Measurements from ENCODE around the gene ARL4D. TPM values are rescaled to one million over a fixed set of nuclear protein-coding genes. Genes with fewer than 3 reads are reported as not detected.
"Not testable (repeated sequence)": the region's sequence is repeated elsewhere in the genome, so short reads cannot be mapped to it uniquely, and the experiment has no call there.

ARL4D gene, protein sequence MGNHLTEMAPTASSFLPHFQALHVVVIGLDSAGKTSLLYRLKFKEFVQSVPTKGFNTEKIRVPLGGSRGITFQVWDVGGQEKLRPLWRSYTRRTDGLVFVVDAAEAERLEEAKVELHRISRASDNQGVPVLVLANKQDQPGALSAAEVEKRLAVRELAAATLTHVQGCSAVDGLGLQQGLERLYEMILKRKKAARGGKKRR
- polyA plus RNA-seq (ENCODE audit: insufficient read length in 3 of 3), result 10 to 100 TPM in 1 of 3 donors, 1 to 10 TPM in 2; 8.4 to 10.7 (median 9.7) TPM
- long read RNA-seq, donor 1, transcript ARL4D-201 (2 exons, 1,612 nt), result major isoform, 12 of 12 reads
- long read RNA-seq, donor 1, partial matches to known transcripts, result 0 of 12 reads
- long read RNA-seq, donor 1, other reads (novel, unspliced or antisense), result 0 of 12 reads
- long read RNA-seq, donor 2, transcript ARL4D-201 (2 exons, 1,612 nt), result major isoform, 9 of 9 reads
- long read RNA-seq, donor 2, partial matches to known transcripts, result 0 of 9 reads
- long read RNA-seq, donor 2, other reads (novel, unspliced or antisense), result 0 of 9 reads
- long read RNA-seq, donor 3, partial matches to known transcripts, result 0 of 3 reads
- long read RNA-seq, donor 3, other reads (novel, unspliced or antisense), result 0 of 3 reads
- long read RNA-seq, donor 4, transcript ARL4D-201 (2 exons, 1,612 nt), result major isoform, 5 of 16 reads
- long read RNA-seq, donor 4, partial matches to known transcripts, result 11 of 16 reads
- long read RNA-seq, donor 4, other reads (novel, unspliced or antisense), result 0 of 16 reads
- long read RNA-seq, donor 5, partial matches to known transcripts, result 0 of 4 reads
- long read RNA-seq, donor 5, other reads (novel, unspliced or antisense), result 0 of 4 reads
- long read RNA-seq, donor 6, partial matches to known transcripts, result 0 of 3 reads
- long read RNA-seq, donor 6, other reads (novel, unspliced or antisense), result 0 of 3 reads
- long read RNA-seq, donor 7, transcript ARL4D-201 (2 exons, 1,612 nt), result major isoform, 14 of 14 reads
- long read RNA-seq, donor 7, partial matches to known transcripts, result 0 of 14 reads
- long read RNA-seq, donor 7, other reads (novel, unspliced or antisense), result 0 of 14 reads
- long read RNA-seq, donor 8, transcript ARL4D-201 (2 exons, 1,612 nt), result major isoform, 15 of 39 reads
- long read RNA-seq, donor 8, partial matches to known transcripts, result 24 of 39 reads
- long read RNA-seq, donor 8, other reads (novel, unspliced or antisense), result 0 of 39 reads
- long read RNA-seq, donor 9, transcript ARL4D-201 (2 exons, 1,612 nt), result major isoform, 5 of 5 reads
- long read RNA-seq, donor 9, partial matches to known transcripts, result 0 of 5 reads
- long read RNA-seq, donor 9, other reads (novel, unspliced or antisense), result 0 of 5 reads
- long read RNA-seq, donor 10, transcript ARL4D-201 (2 exons, 1,612 nt), result major isoform, 5 of 5 reads
- long read RNA-seq, donor 10, partial matches to known transcripts, result 0 of 5 reads
- long read RNA-seq, donor 10, other reads (novel, unspliced or antisense), result 0 of 5 reads
- long read RNA-seq, donor 11, partial matches to known transcripts, result 0 of 3 reads
- long read RNA-seq, donor 11, other reads (novel, unspliced or antisense), result 0 of 3 reads
- long read RNA-seq, donor 12, transcript ARL4D-201 (2 exons, 1,612 nt), result major isoform, 6 of 6 reads
- long read RNA-seq, donor 12, partial matches to known transcripts, result 0 of 6 reads
- long read RNA-seq, donor 12, other reads (novel, unspliced or antisense), result 0 of 6 reads
- long read RNA-seq, donor 13, partial matches to known transcripts, result 0 of 3 reads
- long read RNA-seq, donor 13, other reads (novel, unspliced or antisense), result 0 of 3 reads
- long read RNA-seq, donor 14, result 0 reads
- long read RNA-seq, donor 15, result 0 reads
- long read RNA-seq, donor 16, transcript ARL4D-201 (2 exons, 1,612 nt), result major isoform, 11 of 11 reads
- long read RNA-seq, donor 16, partial matches to known transcripts, result 0 of 11 reads
- long read RNA-seq, donor 16, other reads (novel, unspliced or antisense), result 0 of 11 reads

DNA sequence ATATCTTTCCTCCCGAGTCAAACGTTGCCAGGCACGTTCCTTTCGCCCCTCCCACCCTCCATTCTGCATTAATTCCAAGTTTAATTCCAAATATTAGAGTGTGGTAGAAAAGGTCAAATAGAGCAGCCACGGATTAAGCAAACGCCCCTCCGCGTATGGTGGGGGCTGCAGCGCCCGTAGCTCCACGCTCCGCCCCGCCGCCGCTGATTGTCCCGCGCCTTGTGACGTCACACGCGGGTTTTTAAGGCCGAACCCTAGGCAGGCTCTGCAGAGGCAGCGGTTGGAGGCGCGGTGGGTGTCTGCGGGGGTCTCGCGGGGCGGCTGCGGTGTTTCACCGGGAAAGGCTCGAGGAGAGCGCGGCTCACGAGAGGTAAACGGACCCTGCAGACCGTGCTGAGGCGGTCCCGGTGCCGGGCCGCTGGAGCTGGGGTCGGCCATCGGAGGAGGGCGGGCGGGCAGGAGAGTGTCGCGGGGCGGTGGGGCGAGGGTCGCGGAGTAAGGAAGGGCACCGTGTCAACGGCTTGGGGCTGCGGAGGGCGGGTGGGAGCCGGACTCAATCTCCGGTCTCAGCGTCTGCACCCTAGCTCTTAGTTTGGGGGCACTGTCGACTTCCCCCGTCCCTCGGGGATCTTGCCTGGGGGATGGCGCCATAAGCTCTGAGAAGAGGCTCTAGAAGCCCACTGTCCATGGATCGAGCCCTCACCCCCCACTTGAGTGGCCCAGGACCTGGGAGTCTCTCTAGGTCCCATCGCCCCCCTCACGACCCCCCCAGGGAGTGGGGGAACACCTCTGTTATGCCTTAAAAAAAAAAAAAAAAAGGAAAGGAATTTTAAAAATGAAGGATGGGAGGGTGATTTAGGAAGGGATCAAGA lies at the start of gene ARL4D:
TSS of gene ARL4D (plus strand) at position 270 of the 872 bp plus-strand sequence. CDS start 740 bp downstream, outside the sequence.
- DNase-seq, result peak; percentile 86

DNA sequence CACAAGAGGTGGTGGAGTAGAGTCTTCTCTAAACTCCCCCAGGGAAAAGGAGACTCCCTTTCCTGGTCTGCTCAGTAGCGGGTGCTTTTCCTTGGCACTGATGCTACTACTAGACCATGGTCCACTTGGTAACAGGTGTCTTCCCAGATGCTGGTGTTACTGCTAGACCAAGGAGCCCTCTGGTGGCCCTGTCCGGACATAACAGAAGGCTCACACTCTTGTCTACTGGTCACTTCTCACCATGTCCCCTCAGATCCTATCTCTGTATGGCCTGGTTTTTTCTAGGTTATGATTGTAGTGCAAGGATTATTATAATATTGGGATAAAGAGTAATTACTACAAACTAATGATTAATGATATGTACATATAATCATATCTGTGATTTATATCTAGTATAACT lies 49.7 kb upstream of the ARL4D start:
- DNase-seq, result no peak

DNA sequence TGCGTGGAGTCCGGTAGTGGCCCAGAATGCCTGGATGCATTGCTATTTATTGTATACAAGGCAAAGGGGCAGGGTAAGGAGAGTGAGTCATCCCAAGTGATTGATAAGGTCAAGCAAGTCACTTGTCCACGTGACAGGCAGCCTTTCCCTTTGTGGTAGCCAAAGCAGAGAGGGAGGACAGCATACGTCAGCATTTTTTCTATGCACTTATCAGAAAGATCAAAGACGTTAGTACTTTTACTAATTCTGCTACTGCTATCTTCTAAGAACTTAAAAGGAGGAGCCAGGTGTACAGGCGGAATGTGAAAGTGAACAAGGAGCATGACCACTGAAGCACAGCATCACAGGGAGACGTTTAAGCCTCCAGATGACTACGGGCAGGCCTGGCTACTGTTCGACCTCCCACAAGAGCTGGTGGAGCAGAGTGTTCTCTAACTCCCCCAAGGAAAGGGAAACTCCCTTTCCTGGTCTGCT lies 47.9 kb upstream of the ARL4D start:
- DNase-seq, result no peak

DNA sequence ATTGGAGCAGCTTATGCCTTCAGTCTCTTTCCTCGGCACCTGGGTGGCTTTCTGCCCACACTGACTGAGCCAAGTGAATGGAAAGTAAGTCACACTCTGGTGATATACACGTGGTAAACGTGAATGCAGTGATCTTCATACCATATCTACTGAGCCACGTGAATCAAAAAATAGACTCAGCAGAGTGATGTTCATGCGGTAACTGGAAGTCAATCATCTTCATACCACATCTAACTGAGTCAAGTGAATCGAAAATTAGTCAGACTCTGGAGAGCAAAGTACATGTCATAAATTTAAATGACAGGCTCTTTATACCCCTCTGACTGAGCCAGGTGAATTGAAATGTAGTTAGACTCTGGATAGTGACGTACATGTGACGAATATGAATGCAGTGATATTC lies 47.1 kb upstream of the ARL4D start:
- no peak for DNase-seq

DNA sequence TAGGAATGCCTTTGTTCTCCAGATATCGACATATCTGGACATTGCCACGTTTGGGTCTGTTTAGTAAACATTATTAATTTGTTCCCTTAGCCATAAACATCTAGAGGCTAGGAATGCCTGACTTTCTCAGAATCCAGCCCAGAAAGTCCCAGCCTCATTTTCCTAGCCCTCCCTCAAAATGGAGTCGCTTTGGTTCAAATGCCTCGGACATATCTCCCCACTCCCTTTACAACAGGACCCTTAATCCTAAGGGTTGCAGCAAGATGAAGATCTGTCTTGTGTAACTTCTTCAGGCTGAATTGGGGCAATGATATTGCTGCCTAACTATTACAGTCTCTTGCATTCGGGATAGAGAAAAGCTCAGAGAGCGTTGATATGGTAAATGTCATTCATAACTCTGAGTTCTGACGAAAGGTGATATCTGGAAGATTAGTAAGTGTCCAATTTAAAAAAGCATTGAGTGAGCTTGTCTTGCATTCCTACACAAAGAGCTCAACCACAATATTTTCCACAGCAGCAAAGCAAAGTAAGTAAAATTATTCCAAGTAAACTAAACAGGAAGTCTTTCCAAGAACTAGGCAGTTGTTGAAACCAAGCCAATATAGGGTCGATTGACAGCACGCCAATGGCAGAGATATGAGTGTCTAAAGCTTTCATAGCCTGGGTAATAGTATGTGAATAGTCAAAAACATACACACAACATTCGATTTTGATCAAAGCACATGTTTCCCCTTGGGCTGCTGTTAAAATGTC lies 46.0 kb upstream of the ARL4D start:
- no peak for DNase-seq

DNA sequence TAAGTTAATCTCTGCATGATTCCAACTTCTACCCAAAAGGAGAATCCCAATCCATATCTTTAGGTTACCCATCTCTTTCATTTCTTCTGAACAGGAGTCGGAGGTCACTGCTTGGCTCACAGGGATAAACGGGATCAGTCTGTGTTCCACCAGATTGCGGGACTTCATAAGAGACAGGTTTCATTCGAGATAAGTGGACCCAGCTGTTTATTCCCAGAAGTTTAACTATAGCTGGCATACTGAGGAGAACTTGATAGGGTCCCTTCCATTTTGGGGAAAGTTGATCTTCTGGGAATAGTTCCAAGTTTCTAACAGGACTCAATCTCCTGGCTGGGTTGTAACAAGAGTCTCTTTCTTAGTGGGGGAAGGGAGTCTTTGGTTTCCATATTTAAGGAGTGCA lies 45.4 kb upstream of the ARL4D start:
- DNase-seq, result no peak

DNA sequence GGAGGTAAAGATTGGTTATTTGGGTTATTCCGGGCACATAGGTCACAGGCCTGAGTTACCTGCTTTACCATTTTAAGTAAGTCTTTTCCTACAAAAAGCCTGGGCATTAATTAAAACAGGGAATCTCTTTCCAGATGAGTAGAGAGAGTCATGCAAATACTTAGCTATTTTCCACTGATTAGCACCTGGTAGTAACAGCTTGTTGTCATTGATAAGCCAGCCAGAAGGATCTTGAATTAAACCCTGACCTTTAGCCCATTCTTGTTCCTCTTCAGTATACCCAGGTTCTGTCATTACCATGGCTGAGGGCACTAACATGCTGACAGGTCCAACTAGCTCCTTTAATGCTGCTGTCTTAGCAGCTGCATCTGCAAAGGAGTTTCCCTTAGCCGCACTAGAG lies 44.4 kb upstream of the ARL4D start:
- DNase-seq, result no peak

DNA sequence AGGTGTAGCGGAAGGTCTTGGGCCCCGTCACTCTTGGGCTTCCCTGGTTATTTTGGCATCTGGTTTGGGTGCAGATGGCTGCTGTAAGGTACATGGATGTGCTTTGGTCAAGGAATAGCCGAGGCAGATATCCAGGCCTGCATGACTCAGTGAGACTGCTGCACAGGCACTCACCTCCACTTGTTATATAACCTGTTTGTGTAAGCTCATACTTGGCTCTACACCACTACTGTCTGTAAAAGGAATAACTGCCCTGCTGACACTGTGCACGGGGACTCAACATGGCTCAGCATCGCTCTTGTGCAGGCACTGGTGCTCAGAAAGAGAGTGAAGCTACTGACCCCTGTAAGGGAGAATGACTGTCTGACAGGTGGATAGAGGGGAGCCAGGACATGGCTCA lies 42.3 kb upstream of the ARL4D start:
- DNase-seq, result no peak

DNA sequence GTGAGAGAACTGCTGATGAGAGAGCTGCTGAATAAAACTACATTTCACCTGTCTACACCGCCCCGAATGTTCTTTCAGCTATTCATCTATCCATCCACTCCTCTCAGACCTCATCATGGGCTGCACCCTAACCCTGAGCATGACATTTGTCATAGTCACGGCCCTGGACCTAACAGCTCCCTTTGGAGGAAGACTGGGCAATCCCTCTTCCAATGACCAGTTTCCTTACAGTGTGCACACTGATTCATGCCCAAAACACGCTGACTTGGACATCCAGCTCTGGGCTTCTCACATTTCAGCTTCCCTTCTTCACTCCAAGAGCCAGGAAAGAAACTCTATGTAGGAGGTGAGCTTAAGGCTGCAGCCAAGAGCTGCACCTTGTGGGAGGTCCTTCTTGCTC lies 41.8 kb upstream of the ARL4D start:
- DNase-seq, result no peak

DNA sequence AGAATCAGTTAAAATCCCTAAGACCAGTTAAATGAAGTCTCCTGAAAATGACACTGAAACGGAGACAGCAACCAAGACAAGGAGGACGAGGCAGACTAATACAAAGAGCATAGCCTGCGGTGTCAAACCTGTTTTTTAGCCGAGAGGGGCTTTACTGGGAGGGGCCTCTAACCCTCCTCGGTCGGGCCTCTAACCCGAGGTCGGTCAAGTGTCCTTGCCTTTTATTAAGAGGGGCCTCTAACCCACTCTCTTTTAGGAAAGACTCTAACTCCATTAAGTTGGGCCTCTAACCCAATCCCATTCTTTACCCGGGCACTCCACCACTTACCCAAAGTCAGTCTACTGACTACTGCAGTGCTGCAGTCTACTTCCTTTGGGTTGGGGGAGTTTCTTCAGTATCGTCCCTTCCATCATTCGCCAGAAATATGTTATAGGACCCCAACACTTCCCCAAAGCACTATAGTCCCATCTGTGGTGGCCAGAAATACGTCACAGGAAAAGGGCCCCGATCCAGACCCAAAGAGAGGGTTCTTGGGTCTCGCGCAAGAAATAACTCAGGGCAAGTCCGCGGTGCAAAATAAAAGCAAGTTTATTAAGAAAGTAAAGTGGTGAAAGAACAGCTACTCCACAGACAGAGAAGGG lies 39.2 kb upstream of the ARL4D start:
- DNase-seq, result no peak

DNA sequence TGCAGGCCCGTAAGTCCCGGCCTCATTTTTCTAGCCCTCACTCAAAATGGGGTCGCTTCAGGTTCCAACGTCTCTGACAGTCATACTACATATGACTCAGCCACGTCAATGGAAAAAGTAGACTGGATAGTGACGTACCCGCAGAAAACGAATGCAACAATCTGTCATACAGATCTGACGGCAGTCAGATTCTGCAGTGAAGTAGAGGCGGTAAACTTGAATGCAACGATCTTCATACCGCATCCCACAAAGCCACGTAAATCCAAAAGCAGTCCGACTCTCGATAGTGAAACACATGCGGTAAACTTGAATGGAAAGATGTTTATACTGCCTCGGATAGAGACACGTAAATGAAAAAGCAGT lies 38.4 kb upstream of the ARL4D start:
- DNase-seq, result no peak

DNA sequence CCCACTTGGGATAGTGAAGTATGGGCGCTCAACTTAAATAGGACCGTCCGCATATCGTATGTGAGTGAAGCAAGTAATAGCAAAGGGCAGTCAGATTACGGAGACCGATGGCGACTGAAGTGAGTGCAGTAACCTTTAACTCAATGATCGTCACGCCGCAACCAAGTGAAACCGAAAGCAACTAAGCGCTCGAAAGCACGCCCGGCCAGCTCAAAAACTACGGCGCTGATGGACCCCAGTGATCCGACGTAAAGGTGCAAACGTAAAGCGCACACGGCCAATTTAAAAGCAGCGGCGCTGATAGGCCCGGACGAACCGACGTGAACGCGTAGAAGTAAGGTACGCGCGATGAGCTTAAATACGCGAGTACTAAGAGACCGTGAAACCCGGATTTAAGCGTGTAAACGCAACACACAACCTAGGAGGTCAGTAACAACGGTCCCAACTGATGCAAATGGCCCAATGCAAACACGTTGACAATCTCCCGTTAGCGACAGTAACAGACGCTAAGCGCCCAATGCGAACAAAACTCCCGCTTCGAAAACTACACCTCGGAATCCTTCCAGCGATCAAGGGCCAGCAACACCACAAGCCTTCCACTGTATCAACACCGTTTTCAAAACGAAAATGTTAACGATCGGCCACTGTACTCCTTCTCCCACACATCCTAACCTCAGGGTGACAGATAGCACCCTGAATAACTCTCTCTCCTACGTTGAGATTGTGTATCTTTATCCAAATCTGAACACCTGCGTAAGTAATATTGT lies 37.9 kb upstream of the ARL4D start:
- DNase-seq, result peak; percentile 99

DNA sequence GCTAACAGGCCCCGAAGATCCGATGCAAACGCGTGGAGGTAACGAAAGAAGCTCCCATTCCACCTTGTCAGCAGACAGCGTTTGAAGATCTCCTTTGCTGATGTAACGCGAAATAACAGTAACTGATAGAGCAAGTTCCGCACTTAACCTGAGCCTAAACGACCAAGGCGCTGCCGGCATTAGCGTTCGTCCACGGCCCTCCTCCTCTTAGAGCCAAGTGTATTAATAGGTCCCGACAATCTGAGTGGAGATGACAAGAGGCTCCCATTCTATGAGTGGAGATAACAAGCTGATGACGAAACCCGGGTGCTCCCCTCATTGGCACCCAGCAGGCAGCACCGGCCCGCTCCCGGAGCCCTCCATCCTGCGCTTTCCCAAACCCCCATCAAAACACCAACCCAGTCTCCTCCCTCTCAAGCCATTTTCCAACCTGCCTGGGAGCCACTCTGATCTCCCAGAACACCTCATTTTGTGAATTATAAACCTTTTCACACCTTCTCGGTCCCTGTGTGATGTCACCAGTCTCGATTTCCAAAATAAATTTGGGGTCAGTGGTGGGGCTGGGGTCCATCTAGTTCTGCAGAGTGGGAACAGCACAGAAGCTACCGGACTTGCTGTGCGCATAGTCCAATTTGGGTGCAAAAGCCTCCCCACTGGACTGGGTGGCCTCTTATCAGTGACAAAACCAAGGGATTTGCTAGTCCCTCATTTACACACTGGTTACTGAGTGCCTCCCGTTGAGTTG lies 35.4 kb upstream of the ARL4D start:
- DNase-seq, result no peak

DNA sequence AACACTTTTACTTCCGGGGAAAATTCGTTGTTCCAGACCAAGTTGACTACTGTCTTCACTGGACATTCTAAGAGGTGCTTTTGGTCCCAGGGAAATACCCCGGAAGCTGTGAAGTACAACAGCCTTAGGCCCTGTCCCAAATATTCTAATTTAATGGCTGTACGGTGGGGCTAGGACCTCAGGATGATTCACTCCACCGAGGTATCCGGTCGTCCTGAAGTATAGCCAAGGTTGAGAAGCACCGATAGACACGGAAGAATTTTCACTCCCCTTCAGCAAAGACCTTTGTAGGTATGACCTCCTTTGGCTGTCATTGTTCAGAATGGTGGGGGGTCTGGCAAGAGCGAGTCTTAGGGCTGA lies 34.9 kb upstream of the ARL4D start:
- DNase-seq, result no peak

DNA sequence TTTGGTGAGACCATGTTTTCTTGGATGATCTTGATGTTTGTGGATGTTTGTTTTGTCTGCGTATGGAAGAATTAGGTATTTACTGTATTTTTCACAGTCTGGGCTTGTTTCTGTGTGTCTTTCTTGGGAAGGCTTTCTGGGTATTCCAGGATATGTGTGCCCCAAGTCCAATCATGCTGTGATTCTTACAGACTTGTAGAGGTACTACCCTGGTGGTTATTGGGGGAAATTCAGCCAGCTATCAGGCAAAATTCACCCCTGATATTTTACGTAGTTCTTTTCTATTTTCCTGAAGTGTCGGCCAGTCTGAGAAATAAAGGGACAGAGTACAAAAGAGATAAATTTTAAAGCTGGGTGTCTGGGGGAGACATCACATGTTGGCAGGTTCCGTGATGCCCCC lies 33.4 kb upstream of the ARL4D start:
- no peak for DNase-seq

DNA sequence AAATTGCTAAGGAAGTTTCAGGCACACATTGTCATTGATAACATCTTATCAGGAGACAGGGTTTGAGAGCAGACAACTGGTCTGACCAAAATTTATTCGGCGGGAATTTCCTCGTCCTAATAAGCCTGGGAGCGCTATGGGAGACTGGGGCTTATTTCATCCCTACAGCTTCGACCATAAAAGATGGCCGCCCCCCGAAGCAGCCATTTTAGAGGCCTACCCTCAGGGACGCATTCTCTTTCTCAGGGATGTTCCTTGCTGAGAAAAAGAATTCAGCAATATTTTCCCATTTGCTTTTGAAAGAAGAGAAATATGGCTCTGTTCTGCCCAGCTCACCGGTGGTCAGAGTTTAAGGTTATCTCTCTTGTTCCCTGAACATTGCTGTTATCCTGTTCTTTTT lies 32.9 kb upstream of the ARL4D start:
- not testable (repeated sequence) for DNase-seq
